Tibial artery (tissue), 4 donors: Measurements from ENCODE around the gene TMEM229A.

Experiments
- DNase-seq, 2 donors: peaks; one replicate each; pipeline ENCODE4 v3.0.0-alpha.2; 2019
- H3K27ac ChIP-seq, 2 donors: fragments of 200-600 bp; sonication (generic) in 1 of 2; 1 replicate in 1 of 2; 2 replicates in 1 of 2; pipeline ENCODE4 v1.5.1; 2018 to 2019; ENCODE audit warnings: mild to moderate bottlenecking in 1 of 2
- H3K27me3 ChIP-seq, 2 donors: fragments of 200-600 bp; sonication (generic) in 1 of 2; one replicate each; pipeline versions ENCODE4 v1.5.1 to v1.6.0; 2016 to 2019
- H3K36me3 ChIP-seq, 3 donors: fragments of 200-600 bp; sonication (generic) in 2 of 3; one replicate each; pipeline ENCODE4 v1.5.1; 2016 to 2019; ENCODE audit warnings: mild to moderate bottlenecking in 2 of 3
- H3K4me1 ChIP-seq, 4 donors: fragments of 200-600 bp; sonication (generic) in 2 of 4; 1 replicate in 3 of 4; 2 replicates in 1 of 4; pipeline ENCODE4 v1.5.1; 2016 to 2019
- H3K4me3 ChIP-seq, 2 donors: fragments of 200-600 bp; sonication (generic) in 1 of 2; 1 replicate in 1 of 2; 2 replicates in 1 of 2; pipeline ENCODE4 v1.5.1; 2018 to 2019; ENCODE audit warnings: mild to moderate bottlenecking in 2 of 2
- H3K9me3 ChIP-seq, 3 donors: fragments of 200-600 bp; sonication (generic) in 1 of 3; one replicate each; pipeline ENCODE4 v1.5.1; 2016 to 2019
- intact Hi-C: fragments of 100-400 bp; cut with DNase I; formaldehyde crosslinking; loops from one replicate; pipeline ENCODE4 v1.15.0; 2023; ENCODE audit warnings: low total_unique reads
- TF ChIP-seq, protein P1 (sequence below), 2 experiments: fragments of 200-600 bp in 1 of 2; fragments of 450-650 bp in 1 of 2; IDR thresholded peaks; one replicate each; pipeline ENCODE4 v1.5.1; 2017 to 2019; ENCODE audit warnings: antibody characterized with exemption in 2 of 2, mild to moderate bottlenecking in 1 of 2, moderate library complexity in 1 of 2

Gene TMEM229A

DNA sequence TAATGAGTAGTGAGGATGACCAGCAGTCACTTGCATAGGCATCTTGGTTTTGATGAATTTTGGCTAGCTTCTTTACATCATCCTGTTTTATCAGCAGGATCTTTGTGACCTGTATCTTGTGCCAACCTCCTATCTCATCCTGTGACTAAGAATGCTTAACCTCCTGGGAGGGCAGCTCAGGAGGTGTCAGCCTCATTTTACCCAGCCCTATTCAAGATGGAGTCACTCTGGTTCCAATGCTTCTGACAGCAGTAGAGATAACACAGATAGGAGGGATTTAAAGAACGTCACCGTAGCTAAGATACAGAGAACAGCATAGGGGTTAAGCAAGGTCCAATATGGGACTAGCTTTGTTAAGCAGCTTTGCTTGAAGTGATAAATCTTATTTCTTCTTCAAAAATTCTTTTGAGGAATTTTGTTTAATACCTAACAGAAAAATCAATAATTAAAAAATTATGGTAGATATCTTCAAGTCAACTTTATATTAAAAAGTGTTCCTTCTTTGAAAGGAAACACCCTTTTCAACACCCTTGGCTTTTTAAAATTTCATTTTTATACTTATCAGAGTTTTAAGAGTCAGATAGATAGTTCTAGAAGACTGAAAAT lies 39.9 kb downstream of the TMEM229A start:
- H3K27me3 ChIP-seq = no peaks in the 10 kb centered on the region
- no peaks in the 10 kb centered on the region for H3K36me3 ChIP-seq
- intact Hi-C loops = no loop called here
- no peaks in the 10 kb centered on the region for H3K9me3 ChIP-seq
- no peak for DNase-seq
- TF ChIP-seq, protein P1, sequence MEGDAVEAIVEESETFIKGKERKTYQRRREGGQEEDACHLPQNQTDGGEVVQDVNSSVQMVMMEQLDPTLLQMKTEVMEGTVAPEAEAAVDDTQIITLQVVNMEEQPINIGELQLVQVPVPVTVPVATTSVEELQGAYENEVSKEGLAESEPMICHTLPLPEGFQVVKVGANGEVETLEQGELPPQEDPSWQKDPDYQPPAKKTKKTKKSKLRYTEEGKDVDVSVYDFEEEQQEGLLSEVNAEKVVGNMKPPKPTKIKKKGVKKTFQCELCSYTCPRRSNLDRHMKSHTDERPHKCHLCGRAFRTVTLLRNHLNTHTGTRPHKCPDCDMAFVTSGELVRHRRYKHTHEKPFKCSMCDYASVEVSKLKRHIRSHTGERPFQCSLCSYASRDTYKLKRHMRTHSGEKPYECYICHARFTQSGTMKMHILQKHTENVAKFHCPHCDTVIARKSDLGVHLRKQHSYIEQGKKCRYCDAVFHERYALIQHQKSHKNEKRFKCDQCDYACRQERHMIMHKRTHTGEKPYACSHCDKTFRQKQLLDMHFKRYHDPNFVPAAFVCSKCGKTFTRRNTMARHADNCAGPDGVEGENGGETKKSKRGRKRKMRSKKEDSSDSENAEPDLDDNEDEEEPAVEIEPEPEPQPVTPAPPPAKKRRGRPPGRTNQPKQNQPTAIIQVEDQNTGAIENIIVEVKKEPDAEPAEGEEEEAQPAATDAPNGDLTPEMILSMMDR (IDR thresholded peaks at IDR 0.05) = no peak
- H3K27ac ChIP-seq = no peak overlapping the region
- H3K4me3 ChIP-seq = no peak overlapping the region
- H3K4me1 ChIP-seq = no peaks in the 10 kb centered on the region

DNA sequence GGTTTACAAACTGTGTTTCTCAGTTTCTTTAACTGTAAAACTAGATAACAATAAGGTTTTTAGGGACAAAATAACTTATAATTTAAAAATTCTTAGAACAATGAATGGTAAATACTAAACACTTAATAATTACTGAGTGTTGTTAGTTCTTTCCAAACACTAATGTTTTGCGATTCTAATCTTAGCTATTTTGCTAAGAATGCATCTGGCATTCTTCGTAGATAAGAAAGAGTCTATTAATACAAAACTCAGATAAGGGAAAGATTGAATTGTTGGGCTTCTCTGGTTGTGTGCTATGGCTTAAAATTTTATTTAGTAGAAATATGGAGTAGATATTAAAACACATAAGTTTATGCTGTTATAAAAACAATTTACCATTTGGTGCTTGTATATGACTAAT lies 45.4 kb downstream of the TMEM229A start:
- TF ChIP-seq, protein P1 (IDR thresholded peaks at IDR 0.05) = no peak
- no peaks in the 10 kb centered on the region for H3K36me3 ChIP-seq
- no peaks in the 10 kb centered on the region for H3K4me1 ChIP-seq
- intact Hi-C loops = no loop called here
- no peaks in the 10 kb centered on the region for H3K9me3 ChIP-seq
- no peak overlapping the region for H3K4me3 ChIP-seq
- no peak overlapping the region for H3K27ac ChIP-seq
- DNase-seq = no peak
- no peaks in the 10 kb centered on the region for H3K27me3 ChIP-seq
